HG02678 (cell line): ENCODE measurements around the gene HTR4.

Experiments
- ATAC-seq: cut with Tn5 transposase; IDR thresholded peaks from one replicate; pipeline ENCODE4 v1.9.1; 2021; ENCODE audit warnings: mild to moderate bottlenecking, moderate library complexity; ENCODE audit not compliant: unreplicated experiment

HTR4 gene

DNA sequence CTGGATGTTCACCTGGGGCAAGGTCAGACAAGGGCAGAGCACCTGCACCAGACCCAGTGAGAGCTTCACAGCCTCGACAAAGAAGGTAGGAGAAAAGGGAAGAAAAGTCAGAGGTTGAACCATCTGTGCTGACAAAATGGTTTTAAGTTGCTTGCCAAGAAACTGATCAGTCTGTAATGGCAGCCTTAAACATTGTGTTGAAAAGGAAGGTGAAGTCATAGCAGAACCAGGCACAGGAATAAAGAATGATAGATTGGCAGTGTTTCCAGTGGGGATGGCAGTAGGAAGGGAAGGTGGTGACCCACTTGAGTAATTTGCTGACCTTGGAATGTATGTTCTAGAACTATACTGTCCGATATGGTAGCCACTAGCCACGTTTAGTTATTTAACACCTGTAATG lies 34.2 kb downstream of the HTR4 start:
- no peak for ATAC-seq

GRCh38 chr5:148619484-148619883 lies 34.8 kb downstream of the HTR4 start:
- no peak for ATAC-seq

DNA sequence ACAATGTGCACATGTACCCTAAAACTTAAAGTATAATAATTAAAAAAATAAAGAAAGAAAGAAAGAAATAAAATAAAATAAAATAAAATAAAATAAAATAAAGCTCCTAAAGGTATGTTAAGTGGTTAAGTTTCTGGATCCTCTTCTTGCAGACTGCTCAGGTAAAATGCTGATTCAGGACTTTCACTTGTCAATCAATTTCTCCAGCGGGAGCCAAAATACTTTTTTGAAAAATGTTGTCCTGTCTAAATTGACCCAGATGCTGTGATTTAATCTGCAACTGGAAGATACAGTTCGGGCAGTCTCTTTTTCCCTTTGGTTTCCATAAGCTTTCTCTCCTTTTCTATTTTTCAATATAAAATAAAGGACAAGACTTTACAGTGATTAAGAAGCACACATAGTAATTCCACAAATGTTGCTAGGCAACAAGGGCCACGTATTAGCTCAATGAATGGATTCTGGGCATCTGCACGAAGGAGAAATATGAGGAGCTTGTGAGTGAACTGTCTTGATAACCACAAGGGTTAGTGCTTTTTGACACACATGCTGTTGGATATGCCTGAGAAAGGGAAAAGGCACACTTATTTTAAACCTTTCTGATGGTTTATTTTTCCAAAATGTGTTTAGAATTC lies 38.6 kb downstream of the HTR4 start:
- ATAC-seq: no peak

- no peak for ATAC-seq
Measured at GRCh38 chr5:148607406-148607805, 46.9 kb downstream of the HTR4 start.

DNA sequence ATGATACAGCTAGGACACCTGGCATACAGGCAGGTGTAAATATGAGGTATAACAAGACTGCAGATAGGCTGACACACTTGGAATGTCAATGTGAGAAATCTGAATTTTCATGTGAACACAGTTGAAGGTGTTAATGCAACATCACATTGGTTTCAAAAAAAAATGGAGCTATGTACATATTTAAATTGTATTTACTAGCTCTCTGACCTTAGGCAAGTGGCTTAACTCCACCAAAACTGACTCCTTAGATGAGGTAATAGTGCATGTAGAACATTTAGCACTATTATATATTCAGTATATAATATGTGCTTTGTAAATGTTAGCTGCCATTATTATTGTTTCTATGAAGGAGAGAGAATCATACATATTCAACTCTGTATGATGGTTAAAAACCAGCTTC lies 48.0 kb downstream of the HTR4 start:
- no peak for ATAC-seq

DNA sequence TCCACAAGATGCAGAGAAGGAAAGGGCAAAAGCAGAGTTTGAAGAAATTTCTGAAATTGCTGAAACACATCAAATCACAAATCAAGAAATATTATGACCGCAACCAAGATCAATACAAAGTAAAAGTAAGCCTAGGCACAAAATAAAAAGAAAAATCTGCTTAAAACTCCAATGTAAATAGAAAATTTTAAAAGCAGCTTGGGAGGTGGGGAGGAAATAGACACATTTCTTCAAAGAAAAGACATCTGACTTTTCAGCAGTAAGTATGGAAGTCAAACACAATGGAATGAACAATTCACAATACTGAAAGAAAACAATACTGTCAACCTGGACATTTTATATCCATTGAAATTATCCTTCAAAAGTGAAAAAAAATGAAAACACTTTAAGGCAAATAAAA lies 55.1 kb downstream of the HTR4 start:
- no peak for ATAC-seq

DNA sequence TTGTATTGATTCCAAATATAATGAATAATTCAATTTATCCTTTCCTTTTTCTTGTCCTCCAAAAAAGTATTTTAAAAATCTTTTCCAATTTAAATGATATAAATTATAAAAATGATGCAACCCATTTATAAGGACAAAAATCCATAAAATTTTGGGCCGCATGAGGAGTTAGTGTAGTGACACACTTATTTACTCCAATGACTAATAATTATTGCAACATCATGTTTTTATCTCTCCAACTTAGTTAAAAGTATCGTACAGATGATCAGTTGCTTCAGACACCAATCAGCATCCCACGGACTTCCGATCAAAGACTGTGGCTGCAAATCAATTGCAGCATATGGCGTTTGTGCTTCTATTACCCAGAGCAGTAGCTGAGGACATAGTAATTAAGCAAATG lies 58.6 kb downstream of the HTR4 start:
- no peak for ATAC-seq

GRCh38 chr5:148586796-148587195 lies 67.5 kb downstream of the HTR4 start:
- no peak for ATAC-seq

- ATAC-seq: no peak
Measured at GRCh38 chr5:148585988-148586387, 68.3 kb downstream of the HTR4 start.

GRCh38 chr5:148584103-148584502 lies 70.2 kb downstream of the HTR4 start:
- ATAC-seq: no peak

- ATAC-seq: no peak
Measured at GRCh38 chr5:148583421-148583965, 70.8 kb downstream of the HTR4 start.

DNA sequence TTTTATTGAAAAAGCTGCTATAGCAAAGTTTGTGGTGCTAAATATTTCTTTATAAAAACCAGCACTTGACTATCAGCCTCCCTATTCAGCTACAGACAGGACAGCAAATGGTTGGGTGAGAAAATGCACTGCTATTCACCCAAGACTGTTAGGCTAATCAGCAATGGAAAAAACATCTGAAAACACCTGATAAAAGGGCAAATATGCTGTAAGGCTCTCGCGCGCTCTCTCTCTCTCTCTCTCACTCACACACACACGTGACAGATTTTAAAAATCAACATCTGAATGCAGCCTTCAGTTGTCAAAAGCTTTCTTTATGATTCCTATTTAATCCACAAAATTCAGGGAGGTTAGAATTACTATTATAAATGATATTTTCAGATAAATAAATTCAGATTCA lies 80.2 kb downstream of the HTR4 start:
- ATAC-seq: no peak

DNA sequence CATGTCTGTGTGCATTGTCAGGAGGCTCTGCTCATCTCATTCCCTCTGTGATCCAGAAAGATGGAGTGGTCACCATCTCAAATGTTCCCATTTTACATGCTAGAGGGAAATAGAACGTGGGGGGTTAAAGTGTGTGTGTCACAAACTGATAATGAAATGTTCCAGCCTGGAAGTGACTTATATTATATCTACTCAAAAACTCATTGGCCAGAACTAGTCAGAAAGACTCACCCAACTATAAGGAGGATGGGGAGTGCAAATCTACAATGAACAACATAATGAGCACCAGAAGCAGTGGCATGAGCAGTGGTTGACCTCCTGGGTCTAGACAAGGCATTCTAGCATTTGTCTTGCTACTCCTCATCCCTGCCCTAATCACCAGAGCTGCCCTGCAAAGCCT lies 81.0 kb downstream of the HTR4 start:
- ATAC-seq: no peak

DNA sequence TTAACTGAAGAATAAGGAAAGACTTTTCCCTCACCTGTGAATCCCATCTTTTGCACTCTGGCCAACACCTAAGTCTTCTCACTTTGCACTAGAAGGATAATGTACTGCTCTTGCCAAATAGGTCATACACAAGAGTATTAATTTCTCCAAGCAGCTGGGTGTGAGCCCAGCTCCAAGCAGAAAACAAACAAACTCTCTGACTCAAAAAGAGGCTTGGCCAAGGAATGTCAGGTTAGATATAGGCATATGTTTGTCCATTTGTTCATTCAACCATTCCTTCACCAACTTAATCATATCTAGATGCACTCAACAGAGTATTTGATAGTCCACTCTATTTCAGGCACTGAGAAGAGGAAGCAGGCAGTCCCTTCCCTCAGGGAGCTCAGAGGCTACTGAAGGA lies 84.4 kb downstream of the HTR4 start:
- ATAC-seq: no peak

- no peak for ATAC-seq
Measured at GRCh38 chr5:148565148-148565547, 89.2 kb downstream of the HTR4 start.

DNA sequence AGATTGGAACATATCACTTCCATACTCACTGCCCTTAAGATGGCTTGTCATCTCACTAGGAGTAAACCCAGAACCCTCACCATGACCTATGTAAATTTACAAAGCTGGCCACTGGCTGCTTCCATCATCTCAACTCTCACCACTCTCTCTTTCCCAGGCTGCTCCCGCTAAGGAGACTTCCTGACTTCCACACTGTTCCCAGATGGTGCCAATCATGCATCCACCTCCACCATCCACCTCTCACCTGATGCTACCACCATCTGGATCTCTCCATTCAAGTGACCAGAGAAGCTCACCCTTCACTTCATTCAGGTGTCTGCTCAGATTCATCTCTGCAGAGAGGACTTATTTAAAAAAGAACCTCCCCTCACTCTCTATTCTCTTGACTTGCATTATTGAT lies 91.3 kb downstream of the HTR4 start:
- no peak for ATAC-seq

GRCh38 chr5:148561801-148562311 lies 92.5 kb downstream of the HTR4 start:
- no peak for ATAC-seq

DNA sequence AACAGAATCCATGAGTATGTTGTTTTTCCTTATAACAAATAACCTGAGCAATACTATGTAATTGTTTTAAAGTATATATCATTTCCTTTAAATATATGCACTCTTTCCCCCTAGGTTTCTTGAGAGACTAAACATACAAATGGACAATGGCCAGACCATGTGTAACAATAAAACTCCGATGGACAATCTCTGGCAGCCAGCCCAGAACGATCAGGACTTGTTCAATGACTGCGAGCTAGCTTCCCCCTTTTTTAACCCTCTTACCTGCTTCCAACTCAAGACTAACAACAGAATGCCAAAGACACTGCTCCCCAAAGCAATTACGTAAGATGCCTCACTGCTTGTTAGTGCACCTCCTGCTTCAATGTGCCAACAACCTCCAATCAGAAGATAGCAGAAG lies 94.9 kb downstream of the HTR4 start:
- no peak for ATAC-seq

- ATAC-seq: no peak
Measured at GRCh38 chr5:148558892-148559291, 95.4 kb downstream of the HTR4 start.

DNA sequence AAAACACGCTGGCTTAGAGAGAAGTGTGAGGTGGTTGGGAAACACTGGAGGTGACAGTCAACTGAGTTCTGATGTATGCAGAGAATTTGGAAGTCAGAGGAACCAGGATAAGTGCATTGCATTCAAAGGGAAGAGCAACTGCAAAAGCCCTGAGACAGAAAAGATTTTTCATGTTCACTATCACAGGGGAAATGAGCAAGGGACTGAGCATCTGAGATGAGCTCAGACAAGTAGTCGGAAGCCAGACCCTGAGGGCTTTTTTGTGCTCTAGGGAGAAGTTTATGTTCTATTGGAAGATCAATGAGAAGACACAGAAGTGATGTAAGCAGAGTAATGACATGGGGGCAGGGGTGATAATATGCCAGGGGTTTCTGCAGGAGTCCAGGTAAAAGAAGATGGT lies 97.5 kb downstream of the HTR4 start:
- ATAC-seq: no peak

GRCh38 chr5:148554621-148555020 lies 99.7 kb downstream of the HTR4 start:
- no peak for ATAC-seq

DNA sequence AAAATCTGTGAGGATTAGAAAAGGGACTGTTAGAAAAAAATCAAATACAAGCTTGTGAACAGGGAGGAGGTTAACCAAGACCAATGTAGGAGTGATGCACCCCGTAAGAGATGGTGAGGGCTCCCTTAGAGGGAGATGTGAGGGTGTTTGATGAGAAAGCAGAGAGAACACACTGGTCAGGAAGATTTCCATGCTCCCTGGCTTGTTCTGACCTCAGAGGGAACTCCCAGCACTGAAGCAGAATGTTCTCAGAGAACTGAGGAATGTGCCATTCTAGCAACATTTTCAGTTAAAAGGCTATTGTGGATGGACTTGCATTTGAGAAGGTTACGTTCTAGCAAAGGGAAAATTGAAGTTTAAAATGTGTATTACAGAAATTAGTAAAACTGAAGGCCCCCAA lies 110.6 kb downstream of the HTR4 start:
- no peak for ATAC-seq

DNA sequence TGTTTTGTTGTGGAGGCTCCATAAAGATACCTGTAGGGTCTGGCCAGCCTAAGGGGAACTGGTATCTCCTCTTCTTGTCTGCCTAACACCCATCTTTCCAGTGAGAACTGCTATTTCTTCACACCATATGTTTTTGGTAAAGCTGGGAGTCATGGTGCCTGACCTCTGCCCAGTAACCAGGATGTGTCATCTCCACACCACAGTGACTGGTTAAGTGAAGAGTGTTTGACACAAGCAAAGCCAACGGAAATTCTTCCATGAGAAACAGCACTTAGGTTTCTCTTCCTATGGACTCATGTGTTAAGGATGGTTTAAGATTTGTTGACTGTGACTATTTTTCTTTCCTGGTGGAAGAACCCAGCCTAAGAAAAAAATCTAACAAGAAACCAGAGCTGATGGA lies 111.5 kb downstream of the HTR4 start:
- no peak for ATAC-seq
